SIG-M5 treated with dmso at 0.1 percent for 504 hours (cell line): ENCODE results near the gene TUBA1A.
"Not testable (repeated sequence)": the region's sequence is repeated elsewhere in the genome, so short reads cannot be mapped to it uniquely, and the experiment has no call there.

Experiments
- DNase-seq: peaks from one replicate; lab custom pipeline; 2025; ENCODE audit not compliant: unreplicated experiment; lab: John Stamatoyannopoulos, UW

TUBA1A gene

DNA sequence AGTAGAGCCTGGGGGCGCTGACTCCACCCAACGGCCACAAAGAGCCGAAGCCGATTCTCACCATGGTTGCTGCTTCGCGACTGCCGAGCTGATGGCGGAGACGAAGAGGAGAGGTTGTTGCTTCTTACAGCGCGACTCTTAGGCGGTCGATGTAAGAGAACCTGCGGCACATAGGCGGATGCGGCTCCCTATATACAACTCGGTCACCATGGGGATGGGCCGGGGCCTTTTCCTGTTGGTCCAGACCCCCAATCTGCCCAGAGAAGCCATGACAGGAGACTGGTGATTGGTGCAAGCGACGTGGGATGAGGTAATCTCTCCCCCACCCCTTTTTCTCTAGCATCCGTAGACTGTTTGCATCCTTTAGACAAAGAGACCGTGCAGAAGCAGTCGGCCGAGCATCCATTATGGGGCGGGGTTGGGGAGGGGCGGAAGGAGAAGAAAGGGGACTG, at the start of gene TUBA1A:
TSS of gene TUBA1A (minus strand) at position 165 of the 452 bp plus-strand sequence. CDS start at position 64, 101 bp downstream.
- peak; percentile 99 for DNase-seq

GRCh38 chr12:49236423-49236822, 47.5 kb upstream of the TUBA1A start:
- no peak for DNase-seq

GRCh38 chr12:49233842-49234526, 45.1 kb upstream of the TUBA1A start:
- peak; percentile 99 for DNase-seq

DNA sequence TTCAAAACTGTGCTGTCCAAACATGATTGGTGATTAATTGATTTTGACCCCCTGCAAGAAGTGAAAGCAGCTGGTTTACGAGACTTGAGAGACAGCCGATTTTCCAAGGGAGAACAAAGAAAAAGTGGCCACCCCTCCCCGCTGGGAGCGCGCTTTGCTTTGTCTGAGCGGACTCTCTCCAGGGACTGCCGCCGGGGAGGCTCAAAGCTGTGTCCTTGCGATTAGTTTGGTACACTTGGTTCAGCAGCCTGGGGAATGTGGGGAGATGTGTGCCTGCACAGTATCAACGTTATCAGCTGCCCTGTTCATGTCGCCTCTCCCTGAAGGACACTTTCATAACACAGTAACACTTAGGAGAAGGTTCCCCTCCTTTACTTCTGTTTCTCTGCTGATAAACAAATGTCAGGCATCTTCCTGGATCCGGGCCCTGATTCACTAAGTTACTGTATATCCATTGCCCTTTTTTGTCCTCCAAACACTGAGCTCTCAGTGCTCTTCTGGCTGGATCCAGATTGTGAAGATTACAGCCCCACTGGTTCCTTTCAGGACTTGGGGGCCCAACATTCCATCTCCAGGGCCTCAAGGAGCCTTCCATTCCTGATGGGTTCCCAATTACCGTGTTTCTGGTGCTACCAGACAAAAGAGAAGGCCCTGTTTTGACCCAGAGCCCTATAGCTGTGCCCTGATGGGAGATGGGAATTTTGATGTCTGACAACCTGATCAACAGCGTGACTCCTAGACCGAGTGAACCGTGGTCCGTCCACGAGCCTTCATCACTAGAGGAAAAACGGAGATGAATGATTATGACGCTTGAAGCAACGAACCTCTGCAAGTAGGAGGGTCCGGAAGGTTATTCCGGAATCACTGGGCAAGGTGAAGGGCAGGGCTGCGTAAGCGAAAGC, 44.3 kb upstream of the TUBA1A start:
- no peak for DNase-seq

DNA sequence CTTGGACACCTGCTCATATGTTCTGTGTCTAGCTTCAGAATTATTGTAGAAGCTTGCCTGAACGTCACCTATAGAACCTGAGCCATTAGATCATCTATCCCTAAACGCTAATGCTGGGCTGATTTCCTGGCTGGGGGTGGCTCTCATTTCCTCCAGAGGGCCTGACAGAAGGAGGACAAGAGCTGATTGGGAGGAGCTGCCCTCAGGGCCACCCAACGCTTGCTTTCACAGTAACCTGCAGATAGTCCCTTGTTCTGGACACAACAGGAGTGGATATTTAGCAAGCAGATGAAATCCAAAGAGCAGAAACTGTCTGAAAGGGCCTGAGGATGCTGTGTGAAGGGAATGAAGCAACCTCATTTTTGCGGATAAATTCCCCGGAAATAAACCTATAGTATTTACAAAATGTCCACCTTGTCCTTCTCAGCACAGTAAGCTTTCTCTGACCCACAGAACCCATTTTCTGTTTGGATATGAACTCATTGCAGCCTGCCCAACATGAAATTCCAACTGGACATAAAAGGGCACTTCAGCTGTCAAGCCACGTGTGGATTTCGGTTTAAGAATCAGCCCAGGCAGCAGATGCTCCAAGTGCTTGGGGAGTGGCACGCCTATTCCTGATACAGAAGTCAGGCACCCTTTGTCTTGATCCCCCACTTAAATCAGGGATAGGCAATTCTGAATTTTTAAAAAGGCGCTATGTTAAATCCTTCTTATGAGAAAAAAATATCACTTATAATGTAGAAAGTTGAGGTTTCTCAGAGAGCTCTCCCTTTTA, 43.2 kb upstream of the TUBA1A start:
- DNase-seq = no peak

DNA sequence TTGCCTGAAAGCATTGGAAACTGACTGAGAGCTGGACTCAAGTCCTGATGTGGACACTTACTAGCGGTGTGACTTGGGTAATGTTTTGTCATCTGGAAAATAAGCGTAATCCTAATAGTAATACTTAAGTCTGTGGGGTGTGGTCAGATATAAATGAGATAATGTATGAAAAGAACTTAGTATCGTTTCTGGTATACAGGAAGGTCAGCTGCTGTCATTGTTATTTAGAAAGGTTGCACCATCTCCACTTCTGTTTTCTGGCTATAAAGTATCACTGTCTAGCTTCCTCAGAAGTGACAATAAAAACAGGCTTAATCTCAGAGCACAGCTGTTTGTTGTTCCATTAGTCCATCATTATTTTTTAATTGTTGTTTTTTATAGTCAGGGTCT, 41.9 kb upstream of the TUBA1A start:
- peak; percentile 83 for DNase-seq

DNA sequence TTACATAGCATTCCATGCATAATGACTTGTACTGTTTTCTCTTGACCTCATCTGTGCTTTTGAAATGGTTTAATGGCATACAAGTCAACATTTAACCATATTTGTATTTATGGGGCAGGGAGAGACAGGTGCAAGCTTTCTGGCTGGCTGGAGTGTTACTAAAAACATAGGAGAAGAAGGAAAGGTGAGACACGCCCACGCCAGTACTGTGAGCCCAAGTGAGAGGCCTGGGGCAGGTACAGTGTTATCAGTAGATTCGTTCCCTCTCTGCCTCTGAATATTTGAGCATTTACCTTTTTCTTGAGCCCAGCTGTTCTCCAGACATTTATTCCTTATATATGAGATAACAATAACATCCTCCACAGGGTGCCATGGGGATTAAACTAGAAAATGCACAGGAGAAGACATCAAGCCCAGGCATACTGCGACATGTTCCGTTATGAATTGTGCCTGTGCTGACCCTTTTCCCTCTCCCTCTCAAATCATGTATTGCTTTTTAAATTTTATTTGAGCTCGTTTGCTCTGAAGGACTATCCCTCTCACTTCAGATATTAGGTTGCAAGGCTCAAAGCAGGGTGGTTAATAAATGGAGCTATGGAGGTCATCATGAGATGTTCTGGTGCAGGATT, 41.4 kb upstream of the TUBA1A start:
- no peak for DNase-seq

GRCh38 chr12:49228653-49229052, 39.8 kb upstream of the TUBA1A start:
- DNase-seq = no peak

DNA sequence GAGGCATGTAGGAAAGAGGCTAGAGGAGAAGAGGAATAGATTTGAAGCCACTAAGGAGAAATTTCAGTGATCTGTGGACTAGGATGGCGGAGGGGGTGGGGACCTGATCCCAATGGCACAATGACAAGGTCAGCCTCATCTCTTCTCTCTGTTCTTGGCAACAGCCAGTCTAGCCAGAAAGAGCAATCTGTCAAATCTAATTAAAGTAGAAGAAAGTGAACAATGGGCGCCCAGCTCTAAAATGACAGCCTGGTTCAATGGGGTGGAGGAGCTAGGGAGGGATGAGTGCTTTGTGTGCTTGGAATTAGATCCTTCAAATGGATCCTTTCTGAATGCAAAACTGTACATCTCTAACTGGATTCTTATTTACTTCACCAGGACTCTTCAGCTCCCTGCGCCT, 38.8 kb upstream of the TUBA1A start:
- no peak for DNase-seq

GRCh38 chr12:49225576-49226166, 36.8 kb upstream of the TUBA1A start:
- no peak for DNase-seq

DNA sequence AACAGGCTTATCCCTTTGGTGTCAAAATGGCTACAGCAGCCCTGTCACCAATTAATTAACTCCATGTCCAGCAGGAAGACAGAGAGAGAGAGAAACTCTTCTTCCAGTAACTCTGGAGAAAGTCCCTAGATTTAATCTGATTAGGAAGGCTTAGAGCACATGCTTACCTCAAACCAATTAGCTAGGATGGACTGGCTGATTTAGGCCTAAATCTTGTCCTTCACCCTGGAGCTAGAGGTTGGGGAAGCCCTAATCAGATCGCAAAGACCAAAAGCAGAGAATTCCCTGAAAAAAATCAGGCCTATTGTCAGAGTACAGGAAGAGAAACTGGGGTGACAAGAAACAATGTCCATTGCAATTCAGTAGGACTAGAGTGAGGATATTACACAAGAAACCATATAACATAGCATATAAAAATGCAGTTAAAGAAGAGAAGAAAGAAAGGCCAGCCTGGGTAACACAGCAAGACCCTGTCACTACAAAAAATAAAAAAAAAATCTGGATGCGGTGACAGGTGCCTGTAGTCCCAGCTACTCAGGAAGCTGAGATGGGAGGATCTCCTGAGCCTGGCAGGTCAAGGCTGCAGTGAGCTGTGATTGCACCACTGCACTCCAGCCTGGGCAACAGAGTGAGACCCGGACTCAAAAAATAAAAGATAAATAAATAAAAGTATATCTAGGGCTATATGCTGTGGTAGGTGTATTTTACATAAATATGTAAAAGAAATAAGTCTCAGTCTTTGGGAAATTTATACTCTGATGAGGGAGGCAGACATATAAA, 34.9 kb upstream of the TUBA1A start:
- no peak for DNase-seq

DNA sequence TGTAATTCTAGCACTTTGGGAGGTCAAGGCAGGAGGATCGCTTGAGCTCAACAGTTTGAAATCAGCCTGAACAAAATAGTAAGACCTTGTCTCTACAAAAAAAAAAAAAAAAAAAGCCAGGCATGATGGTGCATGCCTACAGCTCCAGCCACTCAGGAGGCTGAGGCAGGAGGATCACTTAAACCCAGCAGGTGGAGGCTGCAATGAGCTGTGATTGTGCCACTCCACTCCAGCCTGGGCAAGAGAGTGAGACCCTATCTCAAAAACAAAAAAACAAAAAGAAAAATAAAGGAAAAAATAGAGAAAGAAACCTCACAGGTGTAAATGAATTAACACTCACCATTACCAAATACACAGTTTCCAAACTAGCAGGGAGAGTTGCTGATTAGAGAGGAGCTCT, 34.2 kb upstream of the TUBA1A start:
- DNase-seq = no peak

DNA sequence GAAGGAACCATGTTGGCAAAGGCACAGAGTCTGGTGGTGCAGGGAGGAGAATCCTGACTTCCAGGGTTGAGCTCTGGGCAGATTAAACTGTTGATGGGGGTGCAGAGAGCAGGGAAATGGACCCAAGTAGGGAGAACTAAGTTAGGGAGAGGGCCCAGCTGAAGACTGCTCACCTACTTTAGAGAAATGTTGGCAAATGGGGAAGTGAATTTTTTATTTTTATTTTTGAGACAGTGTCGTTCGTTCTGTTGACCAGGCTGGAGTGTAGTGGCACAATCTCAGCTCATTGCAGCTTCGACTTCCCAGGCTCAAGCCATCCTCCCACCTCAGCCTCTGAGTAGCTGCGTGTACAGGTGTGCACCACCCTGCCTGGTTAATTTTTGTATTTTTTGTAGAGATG, 32.1 kb upstream of the TUBA1A start:
- DNase-seq = no peak

DNA sequence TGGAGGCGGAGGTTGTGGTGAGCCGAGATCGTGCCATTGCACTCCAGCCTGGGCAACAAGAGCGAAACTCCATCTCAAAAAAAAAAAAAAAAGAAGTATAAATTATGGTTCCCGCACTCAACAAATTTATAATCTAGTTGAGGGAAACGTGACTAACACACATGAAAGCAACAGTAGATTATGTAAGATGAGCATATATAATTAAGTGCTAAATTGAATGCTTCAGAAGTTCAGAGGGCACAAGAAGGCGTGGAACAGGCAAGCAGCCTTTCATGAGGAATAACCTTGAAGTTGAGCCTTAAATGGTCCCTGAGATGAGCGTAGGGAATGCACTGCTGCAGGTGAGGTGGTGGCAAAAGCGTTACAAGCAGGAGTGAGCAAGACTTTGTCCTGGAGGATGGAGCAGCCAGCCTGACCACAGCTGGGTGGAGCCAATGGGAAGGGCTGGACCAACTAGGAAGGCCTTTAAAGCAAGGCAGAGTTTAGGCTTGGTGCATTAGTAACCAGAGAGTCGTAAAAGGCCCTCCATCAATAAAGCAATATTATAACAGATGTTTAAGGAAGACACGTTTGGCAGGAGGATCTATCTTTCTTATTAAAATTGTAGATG, 30.6 kb upstream of the TUBA1A start:
- no peak for DNase-seq

DNA sequence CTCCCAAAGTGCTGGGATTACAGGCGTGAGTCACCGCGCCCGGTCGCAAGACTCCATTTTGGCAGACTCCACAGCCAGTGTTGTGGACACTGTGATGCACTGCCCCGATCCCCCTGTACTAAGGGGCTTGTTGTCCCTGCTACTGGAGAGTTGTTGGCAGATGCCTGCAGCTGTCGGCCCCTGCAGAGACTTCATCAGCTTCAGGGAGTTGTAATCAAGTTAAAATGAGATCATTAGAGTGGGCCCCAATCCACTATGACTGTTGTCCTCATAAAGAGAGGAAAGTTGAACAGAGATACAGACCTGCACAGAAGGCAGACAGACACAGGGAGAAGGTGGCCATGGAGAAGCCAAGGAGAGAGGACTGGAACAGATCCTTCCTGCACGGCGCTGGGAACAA, 23.7 kb upstream of the TUBA1A start:
- no peak for DNase-seq

GRCh38 chr12:49210703-49211102, 21.8 kb upstream of the TUBA1A start:
- DNase-seq = not testable (repeated sequence)

DNA sequence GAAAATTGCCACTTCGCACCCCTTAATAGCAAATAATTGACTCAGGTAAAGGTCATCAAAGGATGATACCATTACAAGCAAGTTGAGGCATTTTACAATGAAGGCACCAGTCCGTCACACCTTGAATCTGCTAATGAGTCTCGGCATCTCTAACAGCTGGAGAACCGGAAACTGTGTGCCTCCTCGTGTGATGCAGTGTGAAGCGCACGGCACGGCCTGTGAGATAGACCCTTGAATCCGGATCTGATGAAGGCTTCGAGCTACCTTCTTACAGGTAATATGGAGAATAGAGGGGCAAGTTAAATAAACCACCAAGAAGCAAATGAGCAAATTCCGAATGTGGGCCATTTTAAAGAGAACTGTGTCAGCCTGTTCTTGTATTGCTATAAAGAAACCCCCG, 19.8 kb upstream of the TUBA1A start:
- DNase-seq = no peak

DNA sequence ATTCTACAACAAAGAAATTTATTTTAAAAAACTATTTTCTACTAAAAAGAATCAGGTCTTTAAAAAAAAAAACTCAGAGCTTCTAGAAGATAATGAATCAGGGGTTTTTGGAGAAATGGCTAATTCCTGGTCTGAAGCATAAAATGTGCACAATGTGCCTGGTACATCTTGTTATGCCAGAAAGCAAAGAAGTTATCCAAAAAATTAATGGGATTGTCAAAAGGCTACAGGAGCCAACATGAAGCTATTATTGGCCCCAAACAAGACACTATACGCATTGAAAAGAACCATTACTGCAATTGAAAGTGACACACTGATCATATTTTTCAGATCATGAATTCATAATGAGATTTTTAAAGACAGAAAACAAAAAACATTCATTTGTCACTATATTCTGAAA, 19.3 kb upstream of the TUBA1A start:
- DNase-seq = no peak

GRCh38 chr12:49206389-49206788, 17.5 kb upstream of the TUBA1A start:
- no peak for DNase-seq
